MG63 (cell line): ENCODE data around the gene KCNK3. TPM values are rescaled to one million over a fixed set of nuclear protein-coding genes. Genes with fewer than 3 reads are reported as not detected.
"Not testable (repeated sequence)": the region's sequence is repeated elsewhere in the genome, so short reads cannot be mapped to it uniquely, and the experiment has no call there.

ENCODE experiments used
- DNase-seq: peaks from one replicate; pipeline ENCODE4 v3.0.0-alpha.2; 2020
- H3K27me3 ChIP-seq: fragments of 250-450 bp; sonication (Bioruptor Pico); 2 replicates; pipeline ENCODE4 v1.5.1; 2020; ENCODE audit warnings: mild to moderate bottlenecking, moderate library complexity
- H3K36me3 ChIP-seq: fragments of 250-450 bp; sonication (Bioruptor Pico); 2 replicates; pipeline ENCODE4 v1.5.1; 2020; ENCODE audit warnings: mild to moderate bottlenecking, moderate library complexity
- H3K4me3 ChIP-seq: fragments of 250-450 bp; sonication (Bioruptor Pico); 2 replicates; pipeline ENCODE4 v1.5.1; 2020; ENCODE audit warnings: mild to moderate bottlenecking, moderate library complexity
- H3K9me3 ChIP-seq: fragments of 250-450 bp; sonication (Bioruptor Pico); 2 replicates; pipeline ENCODE4 v1.5.1; 2020; ENCODE audit warnings: mild to moderate bottlenecking, moderate library complexity
- total RNA-seq: library from RNA; depleted of rRNA; stranded (reverse); fragments of >200 nt; shearing (Covaris generic); gene quantifications from 2 replicates; pipeline ENCODE4 v1.2.3, GENCODE V29; 2014; ENCODE audit warnings: low replicate concordance

KCNK3 gene
- total RNA-seq, 1 experiment from 2014 or later, result not detected

DNA sequence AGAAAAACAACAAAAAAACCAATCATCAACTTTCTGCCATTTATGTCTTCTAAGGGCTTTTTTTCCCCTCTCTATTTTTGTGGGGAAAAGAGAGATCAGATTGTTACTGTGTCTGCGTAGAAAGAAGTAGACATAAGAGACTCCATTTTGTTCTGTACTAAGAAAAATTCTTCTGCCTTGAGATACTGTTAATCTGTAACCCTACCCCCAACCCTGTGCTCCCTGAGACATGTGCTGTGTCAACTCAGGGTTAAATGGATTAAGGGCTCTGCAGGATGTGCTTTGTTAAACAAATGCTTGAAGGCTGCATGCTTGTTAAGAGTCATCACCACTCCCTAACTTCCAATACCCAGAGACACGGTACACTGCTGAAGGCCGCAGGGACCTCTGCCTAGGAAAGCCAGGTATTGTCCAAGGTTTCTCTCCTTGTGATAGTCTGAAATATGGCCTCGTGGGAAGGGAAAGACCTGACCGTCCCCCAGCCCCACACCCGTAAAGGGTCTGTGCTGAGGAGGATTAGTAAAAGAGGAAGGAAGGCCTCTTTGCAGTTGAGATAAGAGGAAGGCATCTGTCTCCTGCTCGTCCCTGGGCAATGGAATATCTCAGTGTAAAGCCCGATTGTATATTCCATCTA lies 57.4 kb downstream of the KCNK3 start:
- not testable (repeated sequence) for H3K27me3 ChIP-seq, H3K36me3 ChIP-seq, H3K4me3 ChIP-seq, H3K9me3 ChIP-seq
- DNase-seq, result peak; percentile 18

DNA sequence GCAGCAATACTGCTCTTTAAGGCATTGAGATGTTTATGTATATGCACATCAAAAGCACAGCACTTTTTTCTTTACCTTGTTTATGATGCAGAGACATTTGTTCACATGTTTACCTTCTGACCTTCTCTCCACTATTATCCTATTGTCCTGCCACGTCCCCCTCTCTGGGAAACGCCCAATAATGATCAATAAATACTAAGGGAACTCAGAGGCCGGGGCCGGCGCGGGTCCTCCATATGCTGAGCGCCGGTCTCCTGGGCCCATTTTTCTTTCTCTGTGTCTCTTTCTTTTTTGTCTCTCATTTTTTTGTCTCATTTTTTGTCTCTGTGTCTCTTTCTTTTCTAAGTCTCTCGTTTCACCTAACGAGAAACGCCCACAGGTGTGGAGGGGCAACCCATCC lies 57.9 kb downstream of the KCNK3 start:
- not testable (repeated sequence) for DNase-seq, H3K4me3 ChIP-seq

DNA sequence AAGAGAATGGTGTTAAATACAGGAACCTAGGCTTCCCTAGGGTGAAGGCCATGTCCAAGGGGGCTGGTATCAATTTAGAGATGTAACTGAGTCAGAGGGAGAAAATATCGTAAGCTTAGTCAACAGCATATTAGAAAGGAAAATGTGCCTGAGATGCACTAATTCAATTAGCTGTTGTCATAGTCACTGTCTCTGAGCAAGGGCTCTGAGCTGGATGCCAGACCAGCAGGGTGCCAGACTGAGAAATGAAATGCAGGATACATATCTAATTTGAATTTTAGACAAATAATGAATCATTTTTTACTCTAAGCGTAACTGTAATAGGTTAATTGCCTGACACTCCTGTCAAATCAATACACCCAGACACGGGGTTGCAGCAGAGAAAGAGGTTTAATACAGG lies 60.1 kb downstream of the KCNK3 start:
- H3K9me3 ChIP-seq, result no peaks in the 10 kb centered on the region; the same call in 1 of the 2 replicates
- no peaks in the 10 kb centered on the region for H3K27me3 ChIP-seq
- no peaks in the 10 kb centered on the region for H3K36me3 ChIP-seq
- DNase-seq, result peak; percentile 40
- H3K4me3 ChIP-seq, result no peak overlapping the region

More for the DNA sequence above, 57.9 kb downstream of the KCNK3 start:
- H3K27me3 ChIP-seq, H3K36me3 ChIP-seq, H3K9me3 ChIP-seq: not testable (repeated sequence)

DNA sequence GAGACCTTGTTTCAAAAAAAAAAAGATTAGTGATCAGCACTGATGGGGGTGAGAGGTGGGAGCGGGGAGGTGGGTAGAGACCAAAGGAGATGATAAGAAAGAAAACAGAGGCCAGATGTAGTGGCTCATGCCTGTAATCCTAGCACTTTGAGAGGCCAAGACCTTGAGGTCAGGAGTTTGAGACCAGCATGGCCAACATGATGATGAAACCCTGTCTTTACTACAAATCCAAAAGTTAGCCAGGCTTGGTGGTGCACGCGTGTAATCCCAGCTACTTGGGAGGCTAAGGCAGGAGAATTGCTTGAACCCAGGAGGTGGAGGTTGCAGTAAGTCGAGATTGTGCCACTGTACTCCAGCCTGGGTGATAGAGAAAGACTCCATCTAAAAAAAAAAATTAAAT lies 62.0 kb downstream of the KCNK3 start:
- no peaks in the 10 kb centered on the region for H3K27me3 ChIP-seq
- no peaks in the 10 kb centered on the region; the same call in 1 of the 2 replicates for H3K9me3 ChIP-seq
- DNase-seq, result no peak
- H3K36me3 ChIP-seq, result no peaks in the 10 kb centered on the region
- H3K4me3 ChIP-seq, result no peak overlapping the region

DNA sequence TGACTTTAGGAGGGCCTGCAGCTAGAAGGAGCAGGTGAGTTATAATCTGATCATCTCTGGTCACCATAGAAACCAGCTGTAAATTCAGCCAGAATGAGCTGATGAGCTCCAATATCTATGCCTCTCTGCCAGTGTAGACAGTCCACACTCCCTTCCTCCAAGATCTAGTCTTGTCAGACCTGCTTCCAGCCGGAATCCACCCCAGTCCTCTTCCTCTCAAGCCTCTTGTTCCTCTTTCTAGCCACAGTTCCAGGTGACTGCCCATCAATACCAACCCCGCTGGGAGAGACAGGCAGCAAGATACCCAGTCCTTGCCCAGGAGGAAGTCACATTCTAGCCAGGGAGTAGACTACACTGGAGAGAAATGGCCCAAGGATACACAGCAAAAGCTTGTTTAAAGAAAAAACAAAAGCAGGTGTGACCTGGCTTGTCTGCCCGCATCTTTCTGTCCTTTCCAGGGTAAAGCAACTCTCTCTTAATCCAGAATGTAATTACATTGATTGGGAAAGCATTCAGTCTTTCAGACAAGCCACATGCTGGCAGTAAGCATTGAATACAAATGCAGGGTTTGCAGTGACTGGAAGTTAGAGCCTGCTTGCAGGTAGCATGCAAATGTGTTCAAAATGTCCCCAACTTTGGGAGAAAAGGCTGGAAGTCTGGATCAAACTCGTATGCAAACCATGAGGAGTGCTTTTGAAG lies 62.6 kb downstream of the KCNK3 start:
- no peak for DNase-seq
- H3K36me3 ChIP-seq, result no peaks in the 10 kb centered on the region
- no peak overlapping the region for H3K4me3 ChIP-seq
- no peaks in the 10 kb centered on the region; the same call in 1 of the 2 replicates for H3K9me3 ChIP-seq
- H3K27me3 ChIP-seq, result no peaks in the 10 kb centered on the region

DNA sequence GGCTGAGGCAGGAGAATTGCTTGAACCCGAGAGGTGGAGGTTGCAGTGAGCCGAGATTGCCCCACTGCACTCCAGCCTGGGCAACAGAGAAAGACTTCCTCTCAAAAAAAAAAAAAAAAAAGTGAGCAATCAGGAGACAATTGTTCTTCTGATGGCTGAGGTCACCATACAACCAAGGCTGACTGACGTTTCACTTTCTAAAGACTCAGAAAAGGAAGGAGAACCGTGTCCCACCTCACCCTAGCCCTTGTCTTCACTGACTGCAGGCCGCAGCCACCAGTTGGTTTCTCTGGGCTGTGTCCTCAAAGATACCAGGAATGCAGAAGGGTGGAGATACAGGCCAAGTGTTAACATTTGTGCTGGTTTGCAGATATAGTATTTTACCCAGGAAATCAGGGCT lies 63.8 kb downstream of the KCNK3 start:
- Histone ChIP-seq H3K9me3 (no peaks in the 10 kb centered on the region; the same call in 1 of the 2 replicates), H3K36me3 (no peaks in the 10 kb centered on the region), H3K4me3 (no peak overlapping the region), H3K27me3 (no peaks in the 10 kb centered on the region)
- no peak for DNase-seq

DNA sequence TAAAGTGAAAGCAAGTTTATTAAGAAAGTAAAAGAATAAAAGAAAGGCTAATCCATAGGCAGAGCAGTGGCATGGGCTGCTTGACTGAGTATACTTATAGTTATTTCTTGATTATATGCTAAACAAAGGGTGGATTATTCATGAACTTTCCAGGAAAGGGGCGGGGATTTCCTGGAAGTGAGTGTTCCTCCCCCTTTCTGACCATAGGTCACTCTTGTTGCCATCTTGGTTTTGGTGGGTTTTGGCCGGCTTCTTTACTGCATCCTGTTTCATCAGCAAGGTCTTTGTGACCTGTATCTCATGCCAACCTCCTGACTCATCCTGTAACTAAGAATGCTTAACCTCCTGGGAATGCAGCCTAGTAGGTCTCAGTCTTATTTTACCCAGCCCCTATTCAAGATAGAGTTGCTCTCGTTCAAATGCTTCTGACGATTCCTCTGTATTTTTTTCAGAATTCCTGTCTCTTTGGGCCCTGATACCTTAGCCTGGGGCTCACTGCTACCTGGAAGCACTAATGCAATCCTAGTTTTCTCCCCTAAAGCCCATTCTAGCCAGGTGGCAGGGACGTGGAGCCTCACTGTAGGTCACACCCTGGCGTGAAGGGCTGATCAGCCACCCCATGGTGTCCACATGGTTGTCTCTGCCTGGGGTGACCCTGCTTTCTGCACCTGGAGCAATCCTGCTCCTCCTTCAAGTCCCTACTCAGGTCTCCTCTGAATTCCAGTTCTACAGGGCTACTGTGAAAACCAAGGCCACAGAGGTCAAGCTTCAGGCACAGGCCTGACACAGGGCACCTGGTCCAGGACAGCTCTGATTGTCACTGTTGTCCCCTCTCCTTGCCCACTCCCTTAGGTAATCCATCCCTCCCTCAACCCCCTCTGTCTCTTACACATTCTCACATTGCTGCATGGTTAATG lies 65.6 kb downstream of the KCNK3 start:
- H3K4me3 ChIP-seq, result no peak overlapping the region
- no peaks in the 10 kb centered on the region for H3K36me3 ChIP-seq
- no peaks in the 10 kb centered on the region; the same call in 1 of the 2 replicates for H3K9me3 ChIP-seq
- no peaks in the 10 kb centered on the region for H3K27me3 ChIP-seq
- DNase-seq, result peak; percentile 95

DNA sequence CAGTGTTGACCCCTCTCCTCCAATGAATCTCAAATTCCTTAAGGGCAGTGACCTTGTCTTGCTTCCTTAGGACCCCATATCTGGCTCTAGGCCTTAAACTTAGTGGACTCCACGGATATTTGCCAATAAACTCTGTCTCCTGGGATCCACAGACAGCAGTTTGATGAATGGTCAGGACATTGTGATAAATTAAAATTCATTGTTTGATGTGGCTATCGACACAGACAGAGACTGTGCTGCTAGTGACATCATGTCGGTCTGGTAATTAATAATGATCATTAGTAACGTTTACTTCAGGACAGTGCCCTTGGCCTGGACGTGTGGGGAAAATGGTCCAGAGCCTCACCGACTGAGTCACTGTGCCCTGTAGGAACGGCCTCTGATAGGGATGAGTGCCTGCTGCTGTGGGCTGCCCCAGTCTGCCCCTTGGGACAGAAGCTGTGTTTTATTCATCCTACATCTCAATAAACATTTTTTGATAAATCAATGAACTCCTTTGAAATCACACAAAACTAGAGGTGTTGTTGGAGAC lies 66.3 kb downstream of the KCNK3 start:
- H3K36me3 ChIP-seq, result no peaks in the 10 kb centered on the region
- H3K27me3 ChIP-seq, result no peaks in the 10 kb centered on the region
- no peak for DNase-seq
- H3K4me3 ChIP-seq, result no peak overlapping the region
- no peaks in the 10 kb centered on the region; the same call in 1 of the 2 replicates for H3K9me3 ChIP-seq

DNA sequence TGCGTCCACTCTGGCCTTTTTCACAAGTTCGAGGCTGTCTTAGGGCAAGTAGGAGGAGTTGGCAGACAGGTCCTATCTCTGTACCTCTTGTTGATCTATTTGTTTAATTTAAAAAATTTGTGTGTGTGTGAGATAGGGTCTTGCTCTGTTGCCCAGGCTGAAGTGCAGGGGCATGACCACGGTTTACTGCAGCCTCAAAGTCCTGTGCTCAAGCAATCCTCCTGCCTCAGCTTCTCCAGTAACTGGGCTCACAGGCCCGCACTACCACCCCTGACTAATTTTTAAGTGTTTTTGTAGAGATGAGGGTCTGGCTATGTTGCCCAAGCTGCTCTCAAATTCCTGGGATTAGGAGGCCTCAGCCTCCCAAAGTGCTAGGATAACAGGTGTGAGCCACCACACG lies 67.3 kb downstream of the KCNK3 start:
- Histone ChIP-seq H3K36me3 (peaks cover 7% of the 10 kb centered on the region), H3K27me3 (no peaks in the 10 kb centered on the region), H3K9me3 (no peaks in the 10 kb centered on the region; the same call in 1 of the 2 replicates), H3K4me3 (no peak overlapping the region)
- no peak for DNase-seq

DNA sequence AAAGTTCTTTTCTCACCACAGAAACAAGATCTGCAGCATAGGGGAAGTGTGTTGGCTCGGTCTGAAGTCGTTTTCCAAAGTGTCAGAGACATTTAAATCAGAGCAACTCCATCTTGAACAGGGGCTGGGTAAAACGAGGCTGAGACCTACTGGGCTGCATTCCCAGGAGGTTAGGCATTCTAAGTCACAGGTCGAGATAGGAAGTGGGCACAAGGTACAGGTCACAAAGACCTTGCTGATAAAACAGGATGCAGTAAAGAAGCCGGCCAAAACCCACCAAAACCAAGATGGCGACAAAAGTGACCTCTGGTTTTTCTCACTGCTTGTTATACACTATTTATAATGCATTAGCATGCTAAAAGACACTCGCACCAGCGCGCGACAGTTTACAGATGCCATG lies 68.5 kb downstream of the KCNK3 start:
- H3K27me3 ChIP-seq, result not testable (repeated sequence)

DNA sequence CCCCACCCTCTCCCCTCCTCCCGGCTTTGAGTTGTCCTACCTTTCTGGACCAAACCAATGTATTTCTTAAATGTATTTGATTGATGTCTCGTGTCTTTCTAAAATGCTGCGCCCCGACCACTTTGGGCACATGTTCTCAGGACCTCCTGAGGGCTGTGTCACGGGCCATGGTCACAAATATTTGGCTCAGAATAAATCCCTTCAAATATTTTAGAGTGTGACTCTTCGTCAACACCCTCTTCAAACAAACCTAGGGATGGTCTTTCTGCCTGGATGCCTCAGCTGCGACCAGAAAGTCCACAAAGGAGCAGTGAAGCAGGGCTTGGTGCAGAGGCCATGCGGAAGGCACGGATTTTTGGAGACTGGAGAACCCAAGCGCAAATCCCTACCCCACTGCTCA lies 70.5 kb downstream of the KCNK3 start:
- Histone ChIP-seq H3K9me3 (no peaks in the 10 kb centered on the region; the same call in 1 of the 2 replicates), H3K36me3 (peaks cover 23% of the 10 kb centered on the region), H3K27me3 (no peaks in the 10 kb centered on the region), H3K4me3 (no peak overlapping the region)
- no peak for DNase-seq

More for the DNA sequence above, 68.5 kb downstream of the KCNK3 start:
- not testable (repeated sequence) for DNase-seq, H3K4me3 ChIP-seq, H3K9me3 ChIP-seq
- peaks cover 15% of the 10 kb centered on the region for H3K36me3 ChIP-seq

DNA sequence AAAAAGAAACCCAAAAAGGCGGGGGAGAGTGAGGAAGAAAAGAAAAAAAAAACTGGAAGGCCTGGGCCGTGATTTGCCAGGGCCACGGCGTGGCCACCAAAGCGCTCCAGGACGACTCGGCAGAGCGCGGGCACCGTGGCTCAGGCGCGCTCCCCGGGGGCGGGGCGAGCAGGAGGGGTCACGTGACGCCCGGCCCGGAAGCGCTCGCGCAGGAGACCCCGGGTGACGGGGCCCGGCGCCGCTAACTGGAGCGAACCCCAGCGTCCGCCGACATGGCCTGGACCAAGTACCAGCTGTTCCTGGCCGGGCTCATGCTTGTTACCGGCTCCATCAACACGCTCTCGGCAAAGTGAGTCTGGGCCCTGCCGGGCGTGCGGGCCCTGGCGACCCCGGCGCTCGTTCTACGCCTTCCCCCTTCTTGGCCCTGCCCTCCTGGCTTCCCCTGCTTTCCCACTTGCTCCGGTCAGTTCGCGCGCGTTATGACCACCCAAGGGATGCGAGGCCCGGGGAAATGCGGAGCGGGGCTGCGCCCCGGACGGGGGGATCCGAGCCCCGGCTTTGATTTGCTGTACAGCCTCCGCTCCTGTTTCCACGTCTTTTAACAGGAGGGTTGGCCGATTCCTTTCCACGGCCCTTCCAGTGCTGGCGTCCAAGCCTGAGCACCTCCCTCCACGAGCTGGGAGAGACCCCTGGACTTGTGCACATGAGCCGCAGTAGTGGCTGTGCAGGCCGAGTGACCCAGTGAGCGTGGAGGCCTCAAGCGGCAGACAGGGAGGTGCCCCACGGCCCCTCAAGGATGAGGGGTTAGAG lies 71.8 kb downstream of the KCNK3 start, which contains the start of gene SLC35F6:
SLC35F6 (plus strand) TSS at position 207 of the 810 bp plus-strand sequence; CDS start at position 273, 66 bp downstream.
- H3K9me3 ChIP-seq, result no peaks in the 10 kb centered on the region; the same call in 1 of the 2 replicates
- no peaks in the 10 kb centered on the region for H3K27me3 ChIP-seq
- peaks cover 33% of the 10 kb centered on the region for H3K36me3 ChIP-seq
- peak; percentile 84 for DNase-seq
- peak within 1 kb of the TSS; percentile 98 for H3K4me3 ChIP-seq

DNA sequence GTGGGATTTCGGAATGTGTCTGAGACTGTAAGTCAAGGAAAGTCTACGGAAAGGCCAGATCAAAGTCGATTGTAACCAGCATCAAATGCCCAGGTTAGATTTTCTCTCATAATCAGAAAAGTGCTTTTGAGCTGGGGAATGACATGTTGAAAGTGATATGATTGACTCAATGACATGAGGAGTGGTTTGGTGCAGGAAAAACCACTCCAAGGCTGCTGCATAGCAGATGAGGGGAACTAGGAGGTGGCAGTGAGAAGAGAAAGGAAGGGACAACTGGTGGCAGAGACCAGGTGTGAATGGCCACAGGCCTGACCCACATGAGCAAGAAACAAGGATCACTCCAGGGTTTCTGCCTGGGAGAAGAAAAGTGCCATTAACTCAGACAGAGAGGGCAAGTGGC lies 72.4 kb downstream of the KCNK3 start:
- no peak for DNase-seq
- no peaks in the 10 kb centered on the region; the same call in 1 of the 2 replicates for H3K9me3 ChIP-seq
- H3K4me3 ChIP-seq, result peak overlapping the region; percentile 98
- H3K27me3 ChIP-seq, result no peaks in the 10 kb centered on the region
- peaks cover 39% of the 10 kb centered on the region for H3K36me3 ChIP-seq

DNA sequence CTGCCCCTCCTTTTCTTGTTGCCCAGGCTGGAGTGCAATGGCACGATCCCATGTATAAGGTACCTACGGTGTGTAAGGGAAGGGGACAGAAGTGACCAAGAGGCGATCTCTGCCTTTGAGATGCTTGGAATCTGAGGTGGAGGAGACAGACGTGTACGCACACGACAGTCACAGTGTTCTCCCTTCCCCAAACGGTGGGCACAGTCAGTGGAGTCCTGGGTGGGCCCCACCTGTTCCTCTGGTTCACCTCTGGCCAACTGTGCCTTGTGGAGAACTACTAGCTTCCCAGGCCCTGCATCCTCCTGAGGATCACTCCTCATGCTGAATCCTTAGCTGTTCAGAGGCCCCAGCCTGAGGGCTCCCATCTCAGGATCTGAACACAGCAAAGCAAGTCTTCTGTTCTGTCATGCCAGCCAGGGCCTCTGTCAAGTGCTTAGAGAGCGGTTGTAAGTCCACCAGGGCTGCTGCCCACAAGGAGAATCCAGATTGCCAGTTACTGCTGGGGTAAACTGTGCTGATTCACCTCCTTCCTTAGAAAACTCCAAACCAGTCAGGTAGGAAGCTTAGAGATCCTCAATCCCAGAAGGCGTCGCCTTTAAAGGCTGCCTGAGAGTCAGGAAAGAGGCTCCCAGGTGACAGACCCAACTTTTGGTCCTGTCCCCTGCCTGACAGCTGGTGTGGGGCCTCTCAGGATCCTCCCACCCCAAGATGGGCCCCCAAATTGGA lies 73.1 kb downstream of the KCNK3 start:
- H3K4me3 ChIP-seq, result peak overlapping the region; percentile 98
- H3K9me3 ChIP-seq, result no peaks in the 10 kb centered on the region
- H3K36me3 ChIP-seq, result peaks cover 41% of the 10 kb centered on the region
- H3K27me3 ChIP-seq, result no peaks in the 10 kb centered on the region
- DNase-seq, result no peak

DNA sequence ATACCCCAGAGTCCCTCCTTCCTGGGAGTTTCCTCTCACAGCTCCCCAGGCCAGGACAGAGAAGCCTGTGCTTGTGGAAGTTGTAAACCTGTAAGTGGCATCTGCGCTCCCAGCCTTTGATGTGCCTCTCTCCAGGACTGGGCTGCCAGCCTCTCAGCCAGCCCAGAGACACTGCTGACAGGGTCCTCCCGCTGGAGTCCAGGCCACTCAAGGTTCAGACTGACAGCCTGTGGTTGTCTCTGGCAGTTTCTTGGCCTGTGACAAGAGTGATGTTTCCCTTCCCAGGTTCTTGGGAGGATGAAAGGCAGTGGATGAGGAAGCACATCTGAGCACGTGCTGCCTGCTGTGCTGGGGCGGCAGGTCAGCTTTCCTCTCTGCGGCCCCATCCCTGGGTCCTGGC lies 74.6 kb downstream of the KCNK3 start:
- no peak for DNase-seq
- Histone ChIP-seq H3K36me3 (peaks cover 54% of the 10 kb centered on the region), H3K9me3 (no peaks in the 10 kb centered on the region), H3K4me3 (no peak overlapping the region), H3K27me3 (no peaks in the 10 kb centered on the region)
